HS-5 (cell line): Measurements from ENCODE around the gene CCDC102B.
"Not testable (repeated sequence)": the region's sequence is repeated elsewhere in the genome, so short reads cannot be mapped to it uniquely, and the experiment has no call there.

Experiments used
- DNase-seq: peaks from one replicate; pipeline ENCODE4 v3.0.0-alpha.2; 2012; ENCODE audit warnings: low read depth

Gene CCDC102B

GRCh38 chr18:68797871-68798270 is at the start of gene CCDC102B:
Gene CCDC102B, plus strand, starts transcription at chr18:68798080. Its CDS starts 38,684 bp downstream, at chr18:68836764.
- DNase-seq, result no peak

DNA sequence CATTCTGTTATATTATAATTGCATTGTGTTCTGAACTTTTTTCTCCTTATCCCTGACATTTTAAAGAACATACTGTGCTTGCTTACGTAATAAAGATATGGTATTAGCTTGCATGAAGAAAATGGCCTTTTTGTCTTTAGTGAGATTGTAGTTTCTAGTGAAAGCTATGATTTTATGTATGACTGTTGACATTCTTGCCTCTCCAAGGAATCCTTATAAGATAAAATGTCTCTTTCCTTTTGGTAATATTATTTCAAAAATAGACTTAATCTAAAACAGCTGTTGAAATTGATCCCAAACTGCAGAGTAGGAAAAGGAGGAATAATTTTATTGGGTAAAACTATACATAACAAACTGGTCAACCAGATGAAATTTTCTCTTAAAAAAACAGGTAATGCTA is 40.8 kb upstream of the CCDC102B start:
- no peak for DNase-seq

GRCh38 chr18:68759308-68759707 is 38.6 kb upstream of the CCDC102B start:
- no peak for DNase-seq

GRCh38 chr18:68763083-68763482 is 34.8 kb upstream of the CCDC102B start:
- DNase-seq, result no peak

DNA sequence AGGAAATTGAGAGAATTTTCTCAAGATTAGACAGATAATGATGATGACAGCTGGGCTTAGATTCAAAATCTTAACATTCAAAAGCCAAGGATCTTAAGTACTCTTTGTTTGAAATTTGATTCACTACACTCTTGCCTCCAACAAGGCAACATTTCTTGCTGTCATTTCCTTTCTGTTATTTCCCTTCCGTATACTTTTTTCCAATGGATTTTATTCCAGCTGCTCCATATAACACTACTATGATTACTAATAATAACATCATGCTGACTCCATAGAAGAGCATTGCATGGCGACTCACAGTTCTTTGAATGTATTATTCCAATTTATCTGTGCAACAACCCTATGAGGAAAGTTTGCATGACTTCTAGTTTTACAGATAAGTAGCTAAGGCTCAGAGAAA is 33.9 kb upstream of the CCDC102B start:
- no peak for DNase-seq

DNA sequence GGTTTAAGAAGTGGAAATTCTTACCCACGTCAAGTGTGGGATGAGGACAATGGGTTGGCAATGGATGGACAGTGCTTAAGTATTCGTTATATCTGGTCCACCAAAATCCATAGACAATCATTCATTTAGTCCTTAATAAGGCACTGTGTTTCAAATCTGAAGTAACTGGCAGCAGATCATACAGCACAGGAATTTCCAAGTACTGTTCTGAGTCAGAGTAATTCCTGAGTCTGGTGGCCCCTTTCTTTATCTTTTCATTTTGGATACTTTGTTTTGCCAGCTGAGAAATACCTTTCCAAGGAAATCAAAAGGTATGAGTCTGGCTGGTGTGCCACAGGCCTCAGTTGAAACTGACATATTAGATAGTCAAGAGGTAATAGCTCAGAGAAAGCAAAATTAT is 31.4 kb upstream of the CCDC102B start:
- no peak for DNase-seq

DNA sequence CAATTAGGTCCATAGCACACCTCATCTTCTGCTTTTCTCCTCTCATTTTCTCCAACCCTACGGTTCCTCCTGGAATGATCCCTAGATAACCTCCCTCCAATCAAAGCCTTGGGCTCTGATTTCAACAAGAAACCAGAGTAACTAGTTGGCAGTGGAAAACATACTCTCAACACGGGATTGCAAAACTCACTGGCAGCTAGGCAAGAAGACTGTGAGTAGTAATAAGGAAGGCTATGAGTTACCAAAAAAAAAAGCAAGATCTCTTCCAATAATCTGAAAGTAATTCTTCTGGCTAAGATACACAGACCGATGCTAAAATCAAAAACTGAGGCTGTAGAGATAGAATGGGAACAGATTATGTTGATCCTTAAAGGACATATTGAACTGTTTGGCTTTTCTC is 28.4 kb upstream of the CCDC102B start:
- no peak for DNase-seq

- no peak for DNase-seq
Observed at GRCh38 chr18:68772268-68772667, 25.6 kb upstream of the CCDC102B start.

GRCh38 chr18:68778280-68778886 is 19.5 kb upstream of the CCDC102B start:
- no peak for DNase-seq

DNA sequence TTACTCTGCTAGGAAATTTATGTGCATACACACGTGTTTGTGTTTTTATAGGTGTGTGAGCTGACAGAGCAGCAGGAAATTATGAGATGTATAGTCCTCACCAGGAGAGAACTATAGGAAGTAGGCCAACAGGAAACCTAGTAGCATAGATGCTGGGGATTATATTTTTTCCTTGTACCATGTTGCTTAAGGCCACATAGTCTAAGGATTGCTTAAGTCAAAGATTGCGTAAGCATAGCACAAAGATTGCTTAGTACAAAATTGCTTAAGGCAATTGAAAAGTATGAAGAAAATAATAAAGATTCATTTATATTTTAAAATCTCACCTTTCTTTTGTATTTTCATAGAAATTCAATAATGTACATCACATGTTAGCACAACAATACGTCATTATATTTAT is 18.7 kb upstream of the CCDC102B start:
- no peak for DNase-seq

DNA sequence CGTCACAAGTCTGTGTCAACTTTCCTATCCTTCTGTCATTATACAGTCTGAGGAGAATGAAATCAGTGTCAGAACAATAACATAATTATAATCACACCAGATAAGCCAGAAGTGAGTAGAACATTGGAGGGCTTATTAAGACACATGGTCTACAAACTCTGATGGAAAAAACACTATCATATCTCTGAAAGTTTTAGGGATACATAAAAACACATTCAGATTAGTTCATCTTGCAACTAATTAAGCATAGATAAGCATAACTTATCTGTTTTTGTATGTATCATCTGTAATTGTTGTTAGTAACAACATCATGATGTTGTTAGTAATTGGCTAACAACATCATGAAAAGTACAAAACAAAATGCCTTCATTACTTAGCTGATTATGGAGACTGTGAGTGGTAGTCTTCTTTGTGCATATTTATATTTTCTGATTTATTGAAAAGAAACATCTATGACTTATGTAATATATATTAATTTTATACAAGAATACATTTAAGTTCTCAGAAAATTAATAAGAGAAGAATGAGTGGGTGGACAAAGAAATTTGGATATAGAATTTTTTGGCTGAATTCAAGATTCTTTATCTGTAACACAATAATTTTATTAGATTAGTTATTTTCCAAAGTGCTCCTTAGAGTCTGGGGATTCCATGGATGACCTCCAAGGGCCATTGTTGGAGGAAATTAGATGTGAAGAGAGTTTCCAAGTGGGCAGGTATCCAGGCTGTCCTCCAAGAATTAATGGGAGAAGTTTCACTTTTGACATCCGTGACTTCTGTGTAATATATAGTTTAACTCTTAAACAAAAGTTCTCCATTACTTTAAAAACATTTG is 16.9 kb upstream of the CCDC102B start:
- DNase-seq, result no peak

DNA sequence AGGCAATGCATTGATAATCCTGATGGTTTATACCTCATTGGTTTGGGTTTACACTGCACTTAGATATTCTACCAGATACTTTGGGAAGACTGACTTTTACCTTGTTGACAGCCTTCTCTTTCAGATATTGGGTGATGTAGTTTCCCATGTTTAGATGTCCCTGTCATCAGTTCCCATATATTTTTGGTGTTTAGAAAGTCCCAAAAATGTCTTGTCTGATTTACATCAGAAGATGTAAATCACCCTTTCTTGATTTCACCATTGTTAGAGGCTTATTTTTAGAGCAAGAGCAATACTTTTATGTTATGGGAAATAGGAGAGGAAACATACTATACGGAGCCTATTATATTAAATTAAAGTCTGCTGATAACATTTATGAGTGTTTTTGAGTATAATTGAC is 14.4 kb upstream of the CCDC102B start:
- no peak for DNase-seq

DNA sequence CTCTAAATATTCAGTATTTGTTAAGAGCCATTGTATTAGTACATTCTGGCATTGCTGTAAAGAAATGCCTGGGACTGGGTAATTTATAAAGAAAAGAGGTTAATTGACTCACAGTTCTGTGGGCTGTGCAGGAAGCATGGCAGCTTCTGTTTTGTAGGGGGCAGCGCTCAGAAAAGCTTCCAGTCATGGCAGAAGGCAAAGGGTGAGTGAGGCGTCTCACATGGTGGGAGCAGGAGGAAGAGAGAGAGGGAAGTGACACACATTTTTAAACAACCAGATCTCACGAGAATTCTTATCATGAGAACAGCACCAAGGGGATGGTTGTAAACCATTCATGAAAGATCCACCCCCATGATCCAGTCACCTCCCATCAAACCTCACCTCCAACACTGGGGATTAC is 13.8 kb upstream of the CCDC102B start:
- DNase-seq, result no peak

- DNase-seq, result not testable (repeated sequence)
Observed at GRCh38 chr18:68790290-68790689, 7.6 kb upstream of the CCDC102B start.

DNA sequence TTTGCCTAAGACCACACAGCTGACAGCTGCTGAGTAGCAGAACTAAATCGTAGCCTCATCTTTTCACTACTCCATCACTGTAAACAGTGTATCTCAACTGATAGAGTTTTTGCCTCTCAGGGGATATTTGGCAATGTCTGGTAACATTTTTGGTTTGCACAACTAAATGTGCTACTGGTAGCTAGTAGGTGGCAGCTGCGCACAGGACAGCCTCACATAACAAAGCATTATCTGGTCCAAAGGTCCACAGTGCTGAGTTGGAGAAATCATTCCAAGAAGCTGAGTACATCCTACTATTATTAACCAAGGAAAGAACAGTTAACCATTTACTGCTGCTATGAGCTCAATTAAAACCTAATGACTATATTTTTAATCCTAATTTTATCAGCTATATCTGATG is 6.1 kb upstream of the CCDC102B start:
- DNase-seq, result no peak

- DNase-seq, result no peak
Observed at GRCh38 chr18:68793951-68794350, 3.9 kb upstream of the CCDC102B start.

GRCh38 chr18:68796936-68797690 is 767 bp upstream of the CCDC102B start:
- DNase-seq, result no peak

- no peak for DNase-seq
Observed at GRCh38 chr18:68800075-68800474, 2.2 kb downstream of the CCDC102B start.

DNA sequence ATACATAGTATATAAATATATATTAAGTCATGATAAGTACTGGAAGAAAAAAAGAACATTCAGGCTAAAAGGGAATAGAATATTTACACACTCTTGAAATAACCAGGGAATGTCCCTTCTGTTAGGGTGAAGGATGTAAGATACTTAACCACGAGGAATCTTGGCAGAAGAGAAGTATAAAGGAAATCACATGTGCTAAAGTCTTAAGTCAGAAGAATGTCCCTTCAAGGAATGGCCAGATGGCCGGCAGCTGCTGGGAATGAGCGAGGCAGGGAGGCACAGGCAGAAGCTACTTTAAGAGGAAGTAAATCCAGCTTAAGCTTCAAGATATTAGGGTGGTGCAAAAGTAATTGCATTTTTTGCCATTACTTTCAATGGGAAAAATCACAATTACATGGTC is 5.5 kb downstream of the CCDC102B start:
- DNase-seq, result peak; percentile 10

DNA sequence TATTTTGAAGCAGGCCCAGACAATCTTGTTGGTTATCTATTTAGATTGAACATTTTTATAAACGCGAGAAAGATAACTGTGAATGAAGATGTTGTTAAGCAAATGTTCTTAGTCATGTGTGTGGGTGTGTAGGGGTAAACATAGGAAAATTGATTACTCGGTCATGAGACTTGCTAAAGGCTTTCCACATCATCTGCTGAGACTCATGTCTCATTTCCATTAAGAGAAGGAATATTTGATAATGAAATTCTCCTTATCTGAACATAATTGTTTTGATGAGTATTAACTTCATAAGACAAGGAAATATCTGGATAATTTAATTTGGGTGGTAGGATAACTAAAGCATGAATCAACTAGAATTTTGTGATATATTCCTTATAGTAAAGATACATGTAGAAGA is 19.7 kb downstream of the CCDC102B start:
- no peak for DNase-seq

DNA sequence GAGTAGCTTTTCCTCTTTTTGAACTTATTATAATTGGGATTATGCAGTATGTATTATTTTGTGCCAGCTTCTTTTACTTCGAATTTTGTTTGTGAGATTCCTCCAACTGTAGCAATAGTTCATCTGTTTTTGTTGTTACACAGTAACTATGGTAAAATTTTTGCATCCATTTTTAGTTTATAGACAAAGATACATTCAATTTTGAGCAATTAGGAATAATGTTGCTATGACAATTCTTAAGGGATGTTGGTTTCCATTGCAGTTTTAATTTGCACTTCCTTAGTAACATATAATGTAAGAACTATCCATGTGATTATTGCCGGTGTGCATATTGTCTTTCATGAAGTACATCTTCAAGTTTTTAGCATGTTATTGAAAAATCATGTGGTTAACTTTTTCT is 20.7 kb downstream of the CCDC102B start:
- DNase-seq, result no peak

DNA sequence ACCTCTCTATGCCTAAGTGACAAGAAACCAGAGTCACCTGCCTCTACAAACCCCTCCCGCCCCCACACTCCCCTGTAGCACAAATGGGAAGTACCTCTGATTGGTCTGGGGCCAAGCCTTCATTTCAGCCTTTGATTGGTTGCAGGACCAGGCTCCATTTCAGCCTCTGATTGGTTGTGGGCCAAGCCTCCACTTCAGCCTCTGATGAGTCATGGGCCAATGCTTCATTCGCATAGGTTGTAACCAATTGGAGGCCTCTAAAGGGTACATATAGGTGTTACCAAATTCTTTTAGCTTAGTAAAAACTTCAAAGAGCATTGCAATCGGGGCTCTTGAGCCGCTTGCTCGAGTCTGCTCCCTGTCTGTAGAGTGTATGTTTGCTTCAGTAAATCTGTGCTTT is 25.0 kb downstream of the CCDC102B start:
- no peak for DNase-seq

- no peak for DNase-seq
Observed at GRCh38 chr18:68826121-68826520, 28.2 kb downstream of the CCDC102B start.
